Chondrocyte (in vitro differentiated cells): ENCODE measurements around the gene EPC1. TPM values are rescaled to one million over a fixed set of nuclear protein-coding genes. Genes with fewer than 3 reads are reported as not detected.
A peak's percentile ranks its signal among the peaks of the same experiment; 100 is the strongest.

ENCODE experiments used
- DNase-seq: peaks from one replicate; pipeline ENCODE4 v3.0.0; 2021; ENCODE audit warnings: mixed read lengths, low spot score
- H3K27ac Mint-ChIP-seq: one replicate; pipeline ENCODE4 v1.8.0; 2021; ENCODE audit warnings: mild to moderate bottlenecking, moderate library complexity, mixed read lengths; ENCODE audit not compliant: unreplicated experiment
- H3K27me3 Mint-ChIP-seq: 2 replicates; pipeline ENCODE4 v1.8.0; 2021; ENCODE audit warnings: low read depth, mixed read lengths
- H3K36me3 Mint-ChIP-seq: 2 replicates; pipeline ENCODE4 v1.8.0; 2021; ENCODE audit warnings: low read depth, mixed read lengths
- H3K4me1 Mint-ChIP-seq: 2 replicates; pipeline ENCODE4 v1.8.0; 2021; ENCODE audit warnings: low read depth, mild to moderate bottlenecking, mixed read lengths
- H3K4me3 Mint-ChIP-seq: one replicate; pipeline ENCODE4 v1.8.0; 2021; ENCODE audit warnings: mild to moderate bottlenecking, moderate library complexity, mixed read lengths; ENCODE audit not compliant: unreplicated experiment
- H3K9me3 Mint-ChIP-seq: 2 replicates; pipeline ENCODE4 v1.8.0; 2021; ENCODE audit warnings: low read depth, mixed read lengths
- CTCF ChIP-seq: fragments of 200-600 bp; sonication (generic); IDR thresholded peaks from 2 replicates; pipeline ENCODE4 v1.5.0; 2021; ENCODE audit warnings: antibody characterized with exemption, mild to moderate bottlenecking, moderate library complexity
- total RNA-seq: library from RNA; stranded (reverse); gene quantifications from 3 replicates; pipeline ENCODE4 v1.2.1, GENCODE V29; 2021

Gene EPC1
- total RNA-seq, 1 donor from 2014 or later, result 22.0 TPM

GRCh38 chr10:32326680-32327363 lies 20.1 kb downstream of the EPC1 start:
- peak overlapping the region; percentile 23 for H3K27ac Mint-ChIP-seq

GRCh38 chr10:32326119-32326518 lies 20.8 kb downstream of the EPC1 start:
- Mint-ChIP-seq H3K36me3 (no peaks in the 10 kb centered on the region), H3K4me1 (peaks cover 73% of the 10 kb centered on the region), H3K4me3 (no peak overlapping the region), H3K27ac (no peak overlapping the region), H3K27me3 (no peaks in the 10 kb centered on the region), H3K9me3 (no peaks in the 10 kb centered on the region)
- DNase-seq, result no peak
- no peak for TF ChIP-seq CTCF

More at GRCh38 chr10:32326680-32327363, 20.1 kb downstream of the EPC1 start:
- TF ChIP-seq CTCF, result no peak
- H3K4me1 Mint-ChIP-seq, result peaks cover 69% of the 10 kb centered on the region
- H3K27me3 Mint-ChIP-seq, result no peaks in the 10 kb centered on the region
- no peaks in the 10 kb centered on the region for H3K9me3 Mint-ChIP-seq
- H3K36me3 Mint-ChIP-seq, result no peaks in the 10 kb centered on the region
- H3K4me3 Mint-ChIP-seq, result no peak overlapping the region
- no peak for DNase-seq

GRCh38 chr10:32323051-32323450 lies 23.9 kb downstream of the EPC1 start:
- Mint-ChIP-seq H3K27me3 (no peaks in the 10 kb centered on the region), H3K36me3 (no peaks in the 10 kb centered on the region), H3K4me1 (peaks cover 64% of the 10 kb centered on the region), H3K9me3 (no peaks in the 10 kb centered on the region), H3K4me3 (no peak overlapping the region), H3K27ac (no peak overlapping the region)
- TF ChIP-seq CTCF, result no peak
- no peak for DNase-seq

- Mint-ChIP-seq H3K27ac (no peak overlapping the region), H3K9me3 (no peaks in the 10 kb centered on the region), H3K4me3 (no peak overlapping the region), H3K27me3 (no peaks in the 10 kb centered on the region), H3K4me1 (peaks cover 63% of the 10 kb centered on the region), H3K36me3 (no peaks in the 10 kb centered on the region)
- TF ChIP-seq CTCF, result no peak
- no peak for DNase-seq
Observed at GRCh38 chr10:32321016-32321631, 25.8 kb downstream of the EPC1 start.

- Mint-ChIP-seq H3K27ac (peak overlapping the region; percentile 52), H3K4me1 (peaks cover 64% of the 10 kb centered on the region), H3K27me3 (no peaks in the 10 kb centered on the region), H3K4me3 (no peak overlapping the region), H3K36me3 (no peaks in the 10 kb centered on the region), H3K9me3 (no peaks in the 10 kb centered on the region)
- DNase-seq, result no peak
- no peak for TF ChIP-seq CTCF
Observed at GRCh38 chr10:32318476-32318896, 28.5 kb downstream of the EPC1 start.
